Activated CD4-positive, alpha-beta T cell treated with anti-CD3 and anti-CD28 coated beads, Interleukin-2, amount 10 ng/mL, durations not matched to agents 7 days and 5 days (primary cell): Measurements from ENCODE around the gene ADAM8. TPM values are rescaled to one million over a fixed set of nuclear protein-coding genes. Genes with fewer than 3 reads are reported as not detected.

Experiments used
- CTCF ChIA-PET: fragments of 350-600 bp; sonication (Branson Sonifier 250); formaldehyde crosslinking; loops from one replicate; lab custom pipeline; 2021; ENCODE audit warnings: antibody characterized with exemption; lab: Charles Lee
- POLR2A ChIA-PET: fragments of 350-600 bp; sonication (Branson Sonifier 250); formaldehyde crosslinking; loops from one replicate; lab custom pipeline; 2021; ENCODE audit warnings: antibody characterized with exemption; lab: Charles Lee
- DNase-seq: peaks from one replicate; pipeline ENCODE4 v3.0.0-alpha.2; 2020
- H3K27ac Mint-ChIP-seq: one replicate; pipeline ENCODE4 v1.8.0; 2021; ENCODE audit warnings: mild to moderate bottlenecking, moderate library complexity, mixed read lengths
- H3K27me3 Mint-ChIP-seq: one replicate; pipeline ENCODE4 v1.8.0; 2021; ENCODE audit warnings: mixed read lengths
- H3K36me3 Mint-ChIP-seq: one replicate; pipeline ENCODE4 v1.8.0; 2021; ENCODE audit warnings: low read depth, mixed read lengths
- H3K4me1 Mint-ChIP-seq: one replicate; pipeline ENCODE4 v1.8.0; 2021; ENCODE audit warnings: mixed read lengths
- H3K4me3 Mint-ChIP-seq: one replicate; pipeline ENCODE4 v1.8.0; 2021; ENCODE audit warnings: mild to moderate bottlenecking, moderate library complexity, mixed read lengths
- H3K9me3 Mint-ChIP-seq: one replicate; pipeline ENCODE4 v1.8.0; 2021; ENCODE audit warnings: mixed read lengths
- total RNA-seq, 2 experiments: library from RNA; stranded (reverse); gene quantifications; one replicate each; pipeline ENCODE4 v1.2.3, GENCODE V29; 2021

Gene ADAM8
- total RNA-seq, 2 experiments from 2014 or later: 123 to 153 TPM

- H3K27ac Mint-ChIP-seq: no peak overlapping the region
- POLR2A ChIA-PET: no interaction called here
- peaks cover 2% of the 10 kb centered on the region for H3K4me1 Mint-ChIP-seq
- H3K4me3 Mint-ChIP-seq: no peak overlapping the region
- CTCF ChIA-PET: no interaction called here
- DNase-seq: no peak
- no peaks in the 10 kb centered on the region for H3K9me3 Mint-ChIP-seq
- peaks cover 4% of the 10 kb centered on the region for H3K27me3 Mint-ChIP-seq
- no peaks in the 10 kb centered on the region for H3K36me3 Mint-ChIP-seq
Observed at GRCh38 chr10:133248334-133248715, 28.3 kb downstream of the ADAM8 start.

- CTCF ChIA-PET: no interaction called here
- H3K4me3 Mint-ChIP-seq: no peak overlapping the region
- peaks cover 5% of the 10 kb centered on the region for H3K4me1 Mint-ChIP-seq
- H3K36me3 Mint-ChIP-seq: no peaks in the 10 kb centered on the region
- no peak overlapping the region for H3K27ac Mint-ChIP-seq
- peaks cover 8% of the 10 kb centered on the region for H3K27me3 Mint-ChIP-seq
- no peaks in the 10 kb centered on the region for H3K9me3 Mint-ChIP-seq
- POLR2A ChIA-PET: no interaction called here
- no peak for DNase-seq
Observed at GRCh38 chr10:133247681-133248333, 28.9 kb downstream of the ADAM8 start.

GRCh38 chr10:133246236-133246626 is 30.4 kb downstream of the ADAM8 start:
- no peaks in the 10 kb centered on the region for H3K9me3 Mint-ChIP-seq
- CTCF ChIA-PET: interaction anchor here (0.7 to 2.8 kb wide), 4 partner anchors 10 to 312 kb away, joined by 3 to 7 read pairs (median 3); no protein-coding TSS in a partner anchor
- H3K27me3 Mint-ChIP-seq: peaks cover 17% of the 10 kb centered on the region
- peaks cover 17% of the 10 kb centered on the region for H3K4me1 Mint-ChIP-seq
- POLR2A ChIA-PET: no interaction called here
- DNase-seq: no peak
- no peaks in the 10 kb centered on the region for H3K36me3 Mint-ChIP-seq
- H3K27ac Mint-ChIP-seq: no peak overlapping the region
- no peak overlapping the region for H3K4me3 Mint-ChIP-seq

- Mint-ChIP-seq H3K4me3 (no peak overlapping the region), H3K4me1 (peaks cover 22% of the 10 kb centered on the region), H3K27ac (no peak overlapping the region), H3K27me3 (peaks cover 23% of the 10 kb centered on the region), H3K36me3 (no peaks in the 10 kb centered on the region), H3K9me3 (no peaks in the 10 kb centered on the region)
- ChIA-PET CTCF (interaction anchor here (0.6 to 2.8 kb wide), 5 partner anchors 10 to 84 kb away, joined by 3 to 7 read pairs (median 3); no protein-coding TSS in a partner anchor), POLR2A (no interaction called here)
- DNase-seq: no peak
Observed at GRCh38 chr10:133245439-133246235, 31.0 kb downstream of the ADAM8 start.

GRCh38 chr10:133243593-133243992 is 33.1 kb downstream of the ADAM8 start:
- ChIA-PET POLR2A (no interaction called here), CTCF (no interaction called here)
- Mint-ChIP-seq H3K4me3 (no peak overlapping the region), H3K36me3 (no peaks in the 10 kb centered on the region), H3K27me3 (peaks cover 31% of the 10 kb centered on the region), H3K27ac (peak overlapping the region; percentile 19), H3K9me3 (no peaks in the 10 kb centered on the region), H3K4me1 (peaks cover 22% of the 10 kb centered on the region)
- no peak for DNase-seq

GRCh38 chr10:133242611-133243356 is 33.9 kb downstream of the ADAM8 start:
- no peaks in the 10 kb centered on the region for H3K9me3 Mint-ChIP-seq
- peak overlapping the region; percentile 25 for H3K27ac Mint-ChIP-seq
- H3K4me1 Mint-ChIP-seq: peaks cover 22% of the 10 kb centered on the region
- ChIA-PET CTCF (interaction anchor here (1.0 kb wide), 1 partner anchor 18 kb away, joined by 5 read pairs; no protein-coding TSS in a partner anchor), POLR2A (no interaction called here)
- peaks cover 34% of the 10 kb centered on the region for H3K27me3 Mint-ChIP-seq
- DNase-seq: no peak
- no peaks in the 10 kb centered on the region for H3K36me3 Mint-ChIP-seq
- H3K4me3 Mint-ChIP-seq: no peak overlapping the region

- H3K27me3 Mint-ChIP-seq: peaks cover 35% of the 10 kb centered on the region
- DNase-seq: peak; percentile 45
- peaks cover 22% of the 10 kb centered on the region for H3K4me1 Mint-ChIP-seq
- CTCF ChIA-PET: interaction anchor here (1.0 kb wide), 2 partner anchors 19 to 69 kb away, joined by 3 to 5 read pairs; no protein-coding TSS in a partner anchor
- H3K4me3 Mint-ChIP-seq: peak overlapping the region; percentile 71
- peak overlapping the region; percentile 70 for H3K27ac Mint-ChIP-seq
- POLR2A ChIA-PET: no interaction called here
- H3K9me3 Mint-ChIP-seq: no peaks in the 10 kb centered on the region
- no peaks in the 10 kb centered on the region for H3K36me3 Mint-ChIP-seq
Observed at GRCh38 chr10:133241501-133242205, 35.0 kb downstream of the ADAM8 start.

- Mint-ChIP-seq H3K4me1 (peaks cover 22% of the 10 kb centered on the region), H3K9me3 (no peaks in the 10 kb centered on the region), H3K4me3 (no peak overlapping the region), H3K36me3 (no peaks in the 10 kb centered on the region), H3K27me3 (peaks cover 40% of the 10 kb centered on the region), H3K27ac (no peak overlapping the region)
- CTCF ChIA-PET: no interaction called here
- DNase-seq: no peak
- POLR2A ChIA-PET: no interaction called here
Observed at GRCh38 chr10:133239990-133240389, 36.7 kb downstream of the ADAM8 start.

GRCh38 chr10:133238466-133238804 is 38.2 kb downstream of the ADAM8 start:
- peaks cover 53% of the 10 kb centered on the region for H3K27me3 Mint-ChIP-seq
- CTCF ChIA-PET: interaction anchor here (0.6 kb wide), 1 partner anchor 11 kb away, joined by 3 read pairs; no protein-coding TSS in a partner anchor
- H3K4me3 Mint-ChIP-seq: no peak overlapping the region
- H3K27ac Mint-ChIP-seq: no peak overlapping the region
- H3K4me1 Mint-ChIP-seq: peaks cover 25% of the 10 kb centered on the region
- H3K9me3 Mint-ChIP-seq: no peaks in the 10 kb centered on the region
- H3K36me3 Mint-ChIP-seq: no peaks in the 10 kb centered on the region
- POLR2A ChIA-PET: no interaction called here
- no peak for DNase-seq

GRCh38 chr10:133237588-133238465 is 38.8 kb downstream of the ADAM8 start, which contains the start of gene VENTX:
Gene VENTX (plus strand): TSS chr10:133237855. CDS start chr10:133237915, 60 bp downstream.
- H3K36me3 Mint-ChIP-seq: no peaks in the 10 kb centered on the region
- POLR2A ChIA-PET: no interaction called here
- H3K27me3 Mint-ChIP-seq: peaks cover 55% of the 10 kb centered on the region
- peaks cover 22% of the 10 kb centered on the region for H3K4me1 Mint-ChIP-seq
- CTCF ChIA-PET: interaction anchor here (0.6 kb wide), 1 partner anchor 10 kb away, joined by 3 read pairs; no protein-coding TSS in a partner anchor
- DNase-seq: no peak
- no peaks in the 10 kb centered on the region for H3K9me3 Mint-ChIP-seq
- no peak within 1 kb of the TSS for H3K27ac Mint-ChIP-seq
- H3K4me3 Mint-ChIP-seq: no peak within 1 kb of the TSS

- CTCF ChIA-PET: no interaction called here
- Mint-ChIP-seq H3K9me3 (no peaks in the 10 kb centered on the region), H3K4me3 (no peak overlapping the region), H3K4me1 (peaks cover 18% of the 10 kb centered on the region), H3K27ac (no peak overlapping the region), H3K27me3 (peaks cover 58% of the 10 kb centered on the region), H3K36me3 (no peaks in the 10 kb centered on the region)
- POLR2A ChIA-PET: no interaction called here
- DNase-seq: no peak
Observed at GRCh38 chr10:133237241-133237587, 39.5 kb downstream of the ADAM8 start.
